Measurements from ENCODE around the gene PRDM11. TPM values are rescaled to one million over a fixed set of nuclear protein-coding genes. Genes with fewer than 3 reads are reported as not detected.

Gene PRDM11
- total RNA-seq, 1 experiment from 2014 or later, result 8.1 TPM

DNA sequence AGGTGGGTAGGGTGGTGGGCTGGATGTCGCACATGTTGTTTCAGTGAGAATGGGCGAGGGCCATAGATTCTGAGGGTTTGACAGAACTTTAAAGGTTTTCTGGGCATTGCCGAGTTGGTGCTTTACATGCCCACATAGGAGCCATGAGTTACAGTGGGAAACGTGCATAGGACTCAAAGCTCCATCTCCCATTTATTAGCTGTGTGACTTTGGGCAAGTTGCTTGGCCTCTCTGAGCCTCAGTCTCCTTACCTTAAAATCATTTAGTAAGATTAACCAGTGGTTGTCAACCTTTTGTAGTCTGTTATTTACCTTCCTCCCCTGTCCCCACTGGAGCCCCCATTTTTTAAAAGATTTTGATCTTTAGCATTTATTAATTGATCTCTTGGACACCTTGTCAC is 72.3 kb downstream of the PRDM11 start:
- Mint-ChIP-seq H3K36me3 (ENCODE audit: insufficient read depth, unreplicated experiment) (no peaks in the 10 kb centered on the region), H3K9me3 (ENCODE audit: low read depth, unreplicated experiment) (no peaks in the 10 kb centered on the region), H3K4me1 (ENCODE audit: low read depth, unreplicated experiment) (no peaks in the 10 kb centered on the region), H3K27ac (ENCODE audit: unreplicated experiment) (no peak overlapping the region), H3K4me3 (ENCODE audit: low read depth, unreplicated experiment) (no peak overlapping the region), H3K27me3 (ENCODE audit: unreplicated experiment) (no peaks in the 10 kb centered on the region)
- no peak for TF ChIP-seq CTCF (IDR thresholded peaks at IDR 0.05; ENCODE audit: unreplicated experiment)
- no peak for DNase-seq
- BruUV-seq (replicated peaks), result no TSS peak
- intact Hi-C loops (cut with micrococcal nuclease; ENCODE audit: unreplicated experiment), result no loop called here
- CTCF ChIA-PET, result no interaction called here

DNA sequence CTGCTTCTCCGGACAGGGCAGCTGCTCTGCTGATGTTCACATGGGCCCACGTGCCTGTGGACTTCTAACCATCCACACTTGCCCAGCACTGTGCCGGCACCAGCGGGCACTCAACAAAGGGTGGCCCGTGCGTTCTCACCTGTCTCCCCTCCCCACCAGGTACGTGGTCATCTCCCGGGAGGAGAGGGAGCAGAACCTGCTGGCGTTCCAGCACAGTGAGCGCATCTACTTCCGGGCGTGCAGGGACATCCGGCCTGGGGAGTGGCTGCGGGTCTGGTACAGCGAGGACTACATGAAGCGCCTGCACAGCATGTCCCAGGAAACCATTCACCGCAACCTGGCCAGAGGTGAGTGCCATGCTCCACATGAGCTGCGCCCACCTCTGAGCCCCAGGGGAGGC is 73.0 kb downstream of the PRDM11 start:
- Mint-ChIP-seq H3K4me3 (ENCODE audit: low read depth, unreplicated experiment) (no peak overlapping the region), H3K27me3 (ENCODE audit: unreplicated experiment) (no peaks in the 10 kb centered on the region), H3K36me3 (ENCODE audit: insufficient read depth, unreplicated experiment) (no peaks in the 10 kb centered on the region), H3K9me3 (ENCODE audit: low read depth, unreplicated experiment) (no peaks in the 10 kb centered on the region), H3K4me1 (ENCODE audit: low read depth, unreplicated experiment) (no peaks in the 10 kb centered on the region), H3K27ac (ENCODE audit: unreplicated experiment) (no peak overlapping the region)
- BruUV-seq (replicated peaks), result no TSS peak
- CTCF ChIA-PET, result no interaction called here
- no peak for DNase-seq
- intact Hi-C loops (cut with micrococcal nuclease; ENCODE audit: unreplicated experiment), result no loop called here
- no peak for TF ChIP-seq CTCF (IDR thresholded peaks at IDR 0.05; ENCODE audit: unreplicated experiment)

DNA sequence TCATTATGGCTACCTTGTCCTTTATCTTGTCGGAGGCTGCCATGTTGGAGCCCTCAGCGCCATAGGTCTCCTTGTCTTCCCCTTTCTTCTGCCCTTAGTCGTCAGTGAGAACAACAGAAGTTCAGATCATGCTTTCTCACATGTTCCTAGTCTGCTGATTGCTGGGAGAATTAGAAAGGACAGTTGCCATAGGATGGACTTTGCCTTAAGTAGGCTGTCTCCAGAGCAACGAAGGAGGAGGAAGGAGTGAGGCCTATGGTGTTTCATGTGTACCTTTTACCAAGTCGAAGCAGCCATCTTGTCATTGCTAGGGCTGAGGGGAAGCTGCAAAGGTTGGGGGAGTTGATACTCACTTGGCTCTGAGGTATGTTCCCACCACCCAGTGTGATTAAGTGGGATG is 77.1 kb downstream of the PRDM11 start:
- CTCF ChIA-PET, result no interaction called here
- Mint-ChIP-seq H3K4me3 (ENCODE audit: low read depth, unreplicated experiment) (no peak overlapping the region), H3K4me1 (ENCODE audit: low read depth, unreplicated experiment) (no peaks in the 10 kb centered on the region), H3K9me3 (ENCODE audit: low read depth, unreplicated experiment) (no peaks in the 10 kb centered on the region), H3K36me3 (ENCODE audit: insufficient read depth, unreplicated experiment) (no peaks in the 10 kb centered on the region), H3K27me3 (ENCODE audit: unreplicated experiment) (no peaks in the 10 kb centered on the region), H3K27ac (ENCODE audit: unreplicated experiment) (no peak overlapping the region)
- no peak for DNase-seq
- no TSS peak for BruUV-seq (replicated peaks)
- no peak for TF ChIP-seq CTCF (IDR thresholded peaks at IDR 0.05; ENCODE audit: unreplicated experiment)
- intact Hi-C loops (cut with micrococcal nuclease; ENCODE audit: unreplicated experiment), result no loop called here

DNA sequence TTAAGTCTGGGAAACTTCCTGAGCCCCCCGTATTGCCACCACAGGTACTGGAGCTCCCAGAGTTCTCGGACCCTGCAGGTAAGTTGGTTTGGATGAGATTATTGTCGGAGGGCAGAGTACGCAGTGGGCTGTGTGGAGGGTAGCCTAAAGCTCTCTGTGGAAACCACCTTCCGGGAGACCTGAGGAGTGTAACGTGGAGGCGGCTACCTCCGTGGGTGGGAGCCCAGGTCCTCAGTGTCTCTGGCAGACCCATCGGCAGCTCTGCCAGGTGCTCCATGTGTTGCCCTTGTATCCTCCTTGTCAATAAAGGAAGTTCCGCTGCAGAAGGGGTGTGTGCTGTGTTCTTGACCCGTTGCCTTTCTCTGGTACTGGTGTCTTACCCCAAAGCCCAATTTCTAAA is 78.3 kb downstream of the PRDM11 start:
- H3K4me1 Mint-ChIP-seq (ENCODE audit: low read depth, unreplicated experiment), result no peaks in the 10 kb centered on the region
- no peak for DNase-seq
- H3K27ac Mint-ChIP-seq (ENCODE audit: unreplicated experiment), result no peak overlapping the region
- H3K9me3 Mint-ChIP-seq (ENCODE audit: low read depth, unreplicated experiment), result no peaks in the 10 kb centered on the region
- no peaks in the 10 kb centered on the region for H3K36me3 Mint-ChIP-seq (ENCODE audit: insufficient read depth, unreplicated experiment)
- CTCF ChIA-PET, result no interaction called here
- H3K27me3 Mint-ChIP-seq (ENCODE audit: unreplicated experiment), result no peaks in the 10 kb centered on the region
- no peak overlapping the region for H3K4me3 Mint-ChIP-seq (ENCODE audit: low read depth, unreplicated experiment)
- BruUV-seq (replicated peaks), result no TSS peak
- intact Hi-C loops (cut with micrococcal nuclease; ENCODE audit: unreplicated experiment), result no loop called here
- no peak for TF ChIP-seq CTCF (IDR thresholded peaks at IDR 0.05; ENCODE audit: unreplicated experiment)

DNA sequence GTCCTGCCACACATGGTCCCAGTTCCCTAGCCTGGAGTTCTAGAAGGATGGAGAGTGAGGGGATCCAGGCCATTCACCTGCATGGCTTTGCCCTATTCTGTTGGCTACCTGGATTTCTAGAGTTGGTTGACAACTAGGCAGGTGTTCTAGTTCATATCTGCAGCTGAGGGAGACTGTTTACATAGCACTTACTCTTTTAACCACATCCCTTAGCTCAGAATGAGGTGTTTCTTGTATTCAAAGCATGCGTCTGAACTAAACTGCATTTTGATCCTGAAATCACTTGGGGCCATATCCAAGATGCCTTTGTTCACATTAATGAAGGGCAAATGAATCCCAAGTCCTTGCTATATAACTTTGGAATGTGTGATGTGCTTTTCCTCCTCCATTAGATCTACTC is 78.8 kb downstream of the PRDM11 start:
- Mint-ChIP-seq H3K4me3 (ENCODE audit: low read depth, unreplicated experiment) (no peak overlapping the region), H3K27me3 (ENCODE audit: unreplicated experiment) (no peaks in the 10 kb centered on the region), H3K27ac (ENCODE audit: unreplicated experiment) (no peak overlapping the region), H3K36me3 (ENCODE audit: insufficient read depth, unreplicated experiment) (no peaks in the 10 kb centered on the region), H3K9me3 (ENCODE audit: low read depth, unreplicated experiment) (no peaks in the 10 kb centered on the region), H3K4me1 (ENCODE audit: low read depth, unreplicated experiment) (no peaks in the 10 kb centered on the region)
- no TSS peak for BruUV-seq (replicated peaks)
- CTCF ChIA-PET, result no interaction called here
- DNase-seq, result no peak
- TF ChIP-seq CTCF (IDR thresholded peaks at IDR 0.05; ENCODE audit: unreplicated experiment), result no peak
- intact Hi-C loops (cut with micrococcal nuclease; ENCODE audit: unreplicated experiment), result no loop called here
